ENCODE data around the gene SORD. TPM values are rescaled to one million over a fixed set of nuclear protein-coding genes. Genes with fewer than 3 reads are reported as not detected.
"Not testable (repeated sequence)": the region's sequence is repeated elsewhere in the genome, so short reads cannot be mapped to it uniquely, and the experiment has no call there.

Gene SORD
- total RNA-seq, 1 donor from 2014 or later: 54.8 TPM

- no peak overlapping the region for H3K27ac Mint-ChIP-seq (ENCODE audit: unreplicated experiment)
- no peak for TF ChIP-seq CTCF (conservative IDR thresholded peaks at IDR 0.05)
- DNase-seq (ENCODE audit: low read depth, low spot score): no peak
- peaks cover 10% of the 10 kb centered on the region for H3K36me3 Mint-ChIP-seq (ENCODE audit: low read depth)
- no peak overlapping the region for H3K4me3 Mint-ChIP-seq
- no peaks in the 10 kb centered on the region for H3K27me3 Mint-ChIP-seq (ENCODE audit: low read depth)
- peaks cover 4% of the 10 kb centered on the region for H3K4me1 Mint-ChIP-seq
- no peaks in the 10 kb centered on the region for H3K9me3 Mint-ChIP-seq
Measured at GRCh38 chr15:45037936-45038335, 14.9 kb downstream of the SORD start.

GRCh38 chr15:45040396-45040795 lies 17.4 kb downstream of the SORD start:
- H3K36me3 Mint-ChIP-seq (ENCODE audit: low read depth); H3K4me3 Mint-ChIP-seq; DNase-seq (ENCODE audit: low read depth, low spot score); H3K9me3 Mint-ChIP-seq; H3K27me3 Mint-ChIP-seq (ENCODE audit: low read depth); H3K27ac Mint-ChIP-seq (ENCODE audit: unreplicated experiment); H3K4me1 Mint-ChIP-seq: not testable (repeated sequence)

GRCh38 chr15:45041538-45041937 lies 18.5 kb downstream of the SORD start:
- DNase-seq (ENCODE audit: low read depth, low spot score); H3K9me3 Mint-ChIP-seq; H3K27me3 Mint-ChIP-seq (ENCODE audit: low read depth); H3K27ac Mint-ChIP-seq (ENCODE audit: unreplicated experiment); H3K36me3 Mint-ChIP-seq (ENCODE audit: low read depth); H3K4me1 Mint-ChIP-seq; H3K4me3 Mint-ChIP-seq: not testable (repeated sequence)

GRCh38 chr15:45042859-45043258 lies 19.9 kb downstream of the SORD start:
- not testable (repeated sequence) for H3K9me3 Mint-ChIP-seq; H3K27me3 Mint-ChIP-seq (ENCODE audit: low read depth); DNase-seq (ENCODE audit: low read depth, low spot score); H3K36me3 Mint-ChIP-seq (ENCODE audit: low read depth); H3K4me3 Mint-ChIP-seq; H3K27ac Mint-ChIP-seq (ENCODE audit: unreplicated experiment); H3K4me1 Mint-ChIP-seq

- peaks cover 24% of the 10 kb centered on the region for H3K36me3 Mint-ChIP-seq (ENCODE audit: low read depth)
- not testable (repeated sequence) for DNase-seq (ENCODE audit: low read depth, low spot score); H3K4me3 Mint-ChIP-seq; H3K4me1 Mint-ChIP-seq; H3K27ac Mint-ChIP-seq (ENCODE audit: unreplicated experiment); H3K27me3 Mint-ChIP-seq (ENCODE audit: low read depth); H3K9me3 Mint-ChIP-seq
Measured at GRCh38 chr15:45044270-45044669, 21.3 kb downstream of the SORD start.

- not testable (repeated sequence) for H3K4me1 Mint-ChIP-seq; H3K27ac Mint-ChIP-seq (ENCODE audit: unreplicated experiment); H3K27me3 Mint-ChIP-seq (ENCODE audit: low read depth); DNase-seq (ENCODE audit: low read depth, low spot score); H3K4me3 Mint-ChIP-seq
- peaks cover 59% of the 10 kb centered on the region for H3K36me3 Mint-ChIP-seq (ENCODE audit: low read depth)
- H3K9me3 Mint-ChIP-seq: peaks cover 20% of the 10 kb centered on the region
Measured at GRCh38 chr15:45048449-45048793, 25.4 kb downstream of the SORD start.

GRCh38 chr15:45048794-45049631 lies 26.0 kb downstream of the SORD start:
- H3K4me3 Mint-ChIP-seq: no peak overlapping the region
- no peak for DNase-seq (ENCODE audit: low read depth, low spot score)
- H3K36me3 Mint-ChIP-seq (ENCODE audit: low read depth): peaks cover 59% of the 10 kb centered on the region
- no peaks in the 10 kb centered on the region for H3K27me3 Mint-ChIP-seq (ENCODE audit: low read depth)
- no peaks in the 10 kb centered on the region for H3K4me1 Mint-ChIP-seq
- no peak for TF ChIP-seq CTCF (conservative IDR thresholded peaks at IDR 0.05)
- no peak overlapping the region for H3K27ac Mint-ChIP-seq (ENCODE audit: unreplicated experiment)
- peaks cover 20% of the 10 kb centered on the region for H3K9me3 Mint-ChIP-seq

- Mint-ChIP-seq H3K36me3 (ENCODE audit: low read depth) (peaks cover 62% of the 10 kb centered on the region), H3K4me3 (no peak overlapping the region), H3K4me1 (no peaks in the 10 kb centered on the region), H3K9me3 (peaks cover 20% of the 10 kb centered on the region), H3K27ac (ENCODE audit: unreplicated experiment) (no peak overlapping the region), H3K27me3 (ENCODE audit: low read depth) (no peaks in the 10 kb centered on the region)
- TF ChIP-seq CTCF (conservative IDR thresholded peaks at IDR 0.05): no peak
- DNase-seq (ENCODE audit: low read depth, low spot score): no peak
Measured at GRCh38 chr15:45050587-45050986, 27.6 kb downstream of the SORD start.

- Mint-ChIP-seq H3K36me3 (ENCODE audit: low read depth) (peaks cover 68% of the 10 kb centered on the region), H3K9me3 (peaks cover 20% of the 10 kb centered on the region)
- not testable (repeated sequence) for H3K27me3 Mint-ChIP-seq (ENCODE audit: low read depth); H3K27ac Mint-ChIP-seq (ENCODE audit: unreplicated experiment); H3K4me1 Mint-ChIP-seq; DNase-seq (ENCODE audit: low read depth, low spot score); H3K4me3 Mint-ChIP-seq
Measured at GRCh38 chr15:45052676-45053075, 29.7 kb downstream of the SORD start.

GRCh38 chr15:45058690-45059675 lies 36.0 kb downstream of the SORD start:
- DNase-seq (ENCODE audit: low read depth, low spot score); H3K9me3 Mint-ChIP-seq; H3K4me1 Mint-ChIP-seq; H3K27ac Mint-ChIP-seq (ENCODE audit: unreplicated experiment); H3K27me3 Mint-ChIP-seq (ENCODE audit: low read depth); H3K4me3 Mint-ChIP-seq: not testable (repeated sequence)
- H3K36me3 Mint-ChIP-seq (ENCODE audit: low read depth): peaks cover 38% of the 10 kb centered on the region
